Activated CD8-positive, alpha-beta T cell treated with anti-CD3 and anti-CD28 coated beads for 36 hours (primary cell): Measurements from ENCODE around the gene CMAS. TPM values are rescaled to one million over a fixed set of nuclear protein-coding genes. Genes with fewer than 3 reads are reported as not detected.

Source experiments
- ATAC-seq: fragments of 200-7000 bp; cut with Tn5 transposase; one replicate; pipeline ENCODE4 v1.10.0; 2021; ENCODE audit warnings: mild to moderate bottlenecking, moderate library complexity
- CTCF ChIA-PET: fragments of 350-600 bp; sonication (Branson Sonifier 250); formaldehyde crosslinking; loops from one replicate; lab custom pipeline; 2021; ENCODE audit warnings: antibody characterized with exemption; lab: Charles Lee
- POLR2A ChIA-PET: fragments of 350-600 bp; sonication (Branson Sonifier 250); formaldehyde crosslinking; loops from one replicate; lab custom pipeline; 2021; ENCODE audit warnings: antibody characterized with exemption; lab: Charles Lee
- DNase-seq: peaks from one replicate; pipeline ENCODE4 v3.0.0-alpha.2; 2020
- H3K27ac Mint-ChIP-seq: one replicate; pipeline ENCODE4 v1.8.0; 2021; ENCODE audit warnings: mild to moderate bottlenecking, mixed read lengths
- H3K27me3 Mint-ChIP-seq: one replicate; pipeline ENCODE4 v1.8.0; 2021; ENCODE audit warnings: mixed read lengths
- H3K36me3 Mint-ChIP-seq: one replicate; pipeline ENCODE4 v1.8.0; 2021; ENCODE audit warnings: low read depth, mixed read lengths
- H3K4me1 Mint-ChIP-seq: one replicate; pipeline ENCODE4 v1.8.0; 2021; ENCODE audit warnings: low read depth, mixed read lengths
- H3K4me3 Mint-ChIP-seq: one replicate; pipeline ENCODE4 v1.8.0; 2021; ENCODE audit warnings: mild to moderate bottlenecking, moderate library complexity, mixed read lengths
- H3K9me3 Mint-ChIP-seq: one replicate; pipeline ENCODE4 v1.8.0; 2021; ENCODE audit warnings: mixed read lengths
- intact Hi-C: fragments of 100-400 bp; cut with micrococcal nuclease; formaldehyde crosslinking; loops from one replicate; pipeline ENCODE4 v1.10.0; 2022
- total RNA-seq, 2 experiments: library from RNA; stranded (reverse); gene quantifications; one replicate each; pipeline ENCODE4 v1.2.3, GENCODE V29; 2021
- TF ChIP-seq, protein P1 (sequence below): fragments of 200-600 bp; IDR thresholded peaks from one replicate; pipeline ENCODE4 v1.8.0; 2022; ENCODE audit warnings: antibody characterized with exemption, mild to moderate bottlenecking

Gene CMAS
- total RNA-seq, 2 experiments from 2014 or later = 33.8 to 35.6 TPM

- Mint-ChIP-seq H3K4me3 (peak overlapping the region; percentile 88), H3K27me3 (no peaks in the 10 kb centered on the region), H3K27ac (peak overlapping the region; percentile 91), H3K36me3 (peaks cover 2% of the 10 kb centered on the region), H3K9me3 (no peaks in the 10 kb centered on the region), H3K4me1 (peaks cover 41% of the 10 kb centered on the region)
- POLR2A ChIA-PET = interaction anchor here (0.8 to 1.8 kb wide), 5 partner anchors 8 to 390 kb away, joined by 3 to 5 read pairs (median 4); partner anchors contain the start of gene LDHB
- intact Hi-C loops = no loop called here
- CTCF ChIA-PET = interaction anchor here (0.6 to 2.1 kb wide), 3 partner anchors 347 to 413 kb away, joined by 3 to 6 read pairs (median 3); no protein-coding TSS in a partner anchor
- TF ChIP-seq, protein P1, sequence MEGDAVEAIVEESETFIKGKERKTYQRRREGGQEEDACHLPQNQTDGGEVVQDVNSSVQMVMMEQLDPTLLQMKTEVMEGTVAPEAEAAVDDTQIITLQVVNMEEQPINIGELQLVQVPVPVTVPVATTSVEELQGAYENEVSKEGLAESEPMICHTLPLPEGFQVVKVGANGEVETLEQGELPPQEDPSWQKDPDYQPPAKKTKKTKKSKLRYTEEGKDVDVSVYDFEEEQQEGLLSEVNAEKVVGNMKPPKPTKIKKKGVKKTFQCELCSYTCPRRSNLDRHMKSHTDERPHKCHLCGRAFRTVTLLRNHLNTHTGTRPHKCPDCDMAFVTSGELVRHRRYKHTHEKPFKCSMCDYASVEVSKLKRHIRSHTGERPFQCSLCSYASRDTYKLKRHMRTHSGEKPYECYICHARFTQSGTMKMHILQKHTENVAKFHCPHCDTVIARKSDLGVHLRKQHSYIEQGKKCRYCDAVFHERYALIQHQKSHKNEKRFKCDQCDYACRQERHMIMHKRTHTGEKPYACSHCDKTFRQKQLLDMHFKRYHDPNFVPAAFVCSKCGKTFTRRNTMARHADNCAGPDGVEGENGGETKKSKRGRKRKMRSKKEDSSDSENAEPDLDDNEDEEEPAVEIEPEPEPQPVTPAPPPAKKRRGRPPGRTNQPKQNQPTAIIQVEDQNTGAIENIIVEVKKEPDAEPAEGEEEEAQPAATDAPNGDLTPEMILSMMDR = no peak
- DNase-seq (no peak), ATAC-seq (no peak)
These were observed 961 bp downstream of the CMAS start for GRCh38 chr12:22046968-22047390.

- ChIA-PET CTCF (interaction anchor here (0.6 kb wide), 1 partner anchor 348 kb away, joined by 3 read pairs; no protein-coding TSS in a partner anchor), POLR2A (interaction anchor here (1.5 to 1.8 kb wide), 2 partner anchors 54 to 66 kb away, joined by 4 read pairs; no protein-coding TSS in a partner anchor)
These were observed 1.5 kb downstream of the CMAS start for GRCh38 chr12:22047494-22047893.

DNA sequence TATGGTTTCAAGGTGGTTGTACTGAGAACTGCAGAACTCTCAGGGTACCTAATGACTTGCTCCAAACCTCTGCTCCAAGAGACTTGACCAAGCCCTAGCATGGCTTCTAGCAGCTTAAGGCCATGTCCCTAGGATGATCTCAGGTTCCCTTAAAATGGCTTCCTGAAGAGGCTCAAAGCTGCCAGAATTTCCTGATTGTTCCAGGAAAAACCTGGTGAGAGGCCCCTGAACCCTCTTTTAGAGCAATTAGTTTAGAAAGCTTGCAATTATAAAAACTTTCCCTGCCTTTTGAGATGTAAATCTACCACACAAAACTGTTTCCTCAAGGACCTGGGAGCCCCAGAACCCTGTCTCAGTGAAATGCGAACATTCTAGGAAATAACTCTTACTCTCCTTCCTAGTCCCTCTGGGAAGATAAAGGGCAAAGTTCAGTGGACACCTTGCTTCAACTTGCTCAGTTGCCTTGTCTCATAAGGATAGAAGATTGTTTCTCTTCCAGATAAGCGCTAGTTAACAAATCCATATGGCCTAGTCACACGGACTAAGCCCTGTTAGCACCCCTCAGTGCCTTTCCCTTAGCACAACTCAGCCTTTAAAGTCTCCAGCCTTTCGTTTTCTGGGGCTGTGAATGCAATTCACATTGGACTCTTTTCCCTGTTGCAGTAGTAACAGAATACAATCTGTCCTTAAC is 2.5 kb downstream of the CMAS start:
- no peak overlapping the region for H3K4me3 Mint-ChIP-seq
- ATAC-seq (no peak), DNase-seq (no peak)
- ChIA-PET POLR2A (interaction anchor here (0.6 to 1.0 kb wide), 2 partner anchors 136 to 158 kb away, joined by 3 read pairs; no protein-coding TSS in a partner anchor), CTCF (no interaction called here)
- H3K36me3 Mint-ChIP-seq = peaks cover 2% of the 10 kb centered on the region
- peaks cover 38% of the 10 kb centered on the region for H3K4me1 Mint-ChIP-seq
- TF ChIP-seq, protein P1 = no peak
- intact Hi-C loops = no loop called here
- no peak overlapping the region for H3K27ac Mint-ChIP-seq
- no peaks in the 10 kb centered on the region for H3K27me3 Mint-ChIP-seq
- no peaks in the 10 kb centered on the region for H3K9me3 Mint-ChIP-seq

More at GRCh38 chr12:22047494-22047893, 1.5 kb downstream of the CMAS start:
- ATAC-seq (no peak), DNase-seq (no peak)
- H3K4me3 Mint-ChIP-seq = peak overlapping the region; percentile 88
- peaks cover 41% of the 10 kb centered on the region for H3K4me1 Mint-ChIP-seq
- H3K27me3 Mint-ChIP-seq = no peaks in the 10 kb centered on the region
- TF ChIP-seq, protein P1 = no peak
- H3K36me3 Mint-ChIP-seq = peaks cover 2% of the 10 kb centered on the region
- H3K9me3 Mint-ChIP-seq = no peaks in the 10 kb centered on the region
- intact Hi-C loops = no loop called here
- H3K27ac Mint-ChIP-seq = no peak overlapping the region

- intact Hi-C loops = no loop called here
- H3K36me3 Mint-ChIP-seq = peaks cover 2% of the 10 kb centered on the region
- H3K4me1 Mint-ChIP-seq = peaks cover 40% of the 10 kb centered on the region
- TF ChIP-seq, protein P1 = no peak
- CTCF ChIA-PET = no interaction called here
- DNase-seq (no peak), ATAC-seq (no peak)
- POLR2A ChIA-PET = no interaction called here
- no peak overlapping the region for H3K4me3 Mint-ChIP-seq
- no peaks in the 10 kb centered on the region for H3K27me3 Mint-ChIP-seq
- H3K27ac Mint-ChIP-seq = no peak overlapping the region
- no peaks in the 10 kb centered on the region for H3K9me3 Mint-ChIP-seq
These were observed 4.1 kb downstream of the CMAS start for GRCh38 chr12:22050078-22050477.
